Measurements from ENCODE around the gene ACMSD. TPM values are rescaled to one million over a fixed set of nuclear protein-coding genes. Genes with fewer than 3 reads are reported as not detected.
"Not testable (repeated sequence)": the region's sequence is repeated elsewhere in the genome, so short reads cannot be mapped to it uniquely, and the experiment has no call there.

Gene ACMSD
- total RNA-seq, 1 donor from 2014 or later, result not detected

GRCh38 chr2:134796373-134796772, 42.0 kb upstream of the ACMSD start:
- no peak for DNase-seq
- no peak overlapping the region for H3K27ac ChIP-seq (replicated peaks)
- intact Hi-C loops (cut with micrococcal nuclease), result no loop called here

GRCh38 chr2:134799936-134800335, 38.5 kb upstream of the ACMSD start:
- TF ChIP-seq CTCF (IDR thresholded peaks at IDR 0.05; ENCODE audit: borderline replicate concordance), result no peak
- intact Hi-C loops (cut with micrococcal nuclease), result no loop called here
- Histone ChIP-seq H3K4me3 (no peak overlapping the region), H3K27ac (replicated peaks) (no peak overlapping the region), H3K27me3 (ENCODE audit: low read depth) (no peaks in the 10 kb centered on the region), H3K9me3 (replicated peaks) (peaks cover 25% of the 10 kb centered on the region), H3K4me1 (no peaks in the 10 kb centered on the region), H3K36me3 (no peaks in the 10 kb centered on the region)
- DNase-seq, result no peak

More at GRCh38 chr2:134796373-134796772, 42.0 kb upstream of the ACMSD start:
- H3K9me3 ChIP-seq (replicated peaks), result no peaks in the 10 kb centered on the region
- no peak overlapping the region for H3K4me3 ChIP-seq
- peaks cover 12% of the 10 kb centered on the region for H3K27me3 ChIP-seq (ENCODE audit: low read depth)
- H3K36me3 ChIP-seq, result no peaks in the 10 kb centered on the region
- H3K4me1 ChIP-seq, result no peaks in the 10 kb centered on the region
- no peak for TF ChIP-seq CTCF (IDR thresholded peaks at IDR 0.05; ENCODE audit: borderline replicate concordance)

GRCh38 chr2:134800341-134800740, 38.1 kb upstream of the ACMSD start:
- no peak for DNase-seq
- intact Hi-C loops (cut with micrococcal nuclease), result no loop called here
- no peak for TF ChIP-seq CTCF (IDR thresholded peaks at IDR 0.05; ENCODE audit: borderline replicate concordance)
- H3K27me3 ChIP-seq (ENCODE audit: low read depth), result no peaks in the 10 kb centered on the region
- no peak overlapping the region for H3K27ac ChIP-seq (replicated peaks)
- H3K9me3 ChIP-seq (replicated peaks), result peaks cover 29% of the 10 kb centered on the region
- H3K4me3 ChIP-seq, result no peak overlapping the region
- H3K36me3 ChIP-seq, result no peaks in the 10 kb centered on the region
- H3K4me1 ChIP-seq, result no peaks in the 10 kb centered on the region

GRCh38 chr2:134803609-134804405, 34.6 kb upstream of the ACMSD start:
- intact Hi-C loops (cut with micrococcal nuclease); H3K36me3 ChIP-seq; H3K27me3 ChIP-seq (ENCODE audit: low read depth); H3K27ac ChIP-seq (replicated peaks); DNase-seq; H3K4me1 ChIP-seq; H3K4me3 ChIP-seq: not testable (repeated sequence)
- peaks cover 31% of the 10 kb centered on the region for H3K9me3 ChIP-seq (replicated peaks)

- Histone ChIP-seq H3K27ac (replicated peaks) (no peak overlapping the region), H3K27me3 (ENCODE audit: low read depth) (no peaks in the 10 kb centered on the region), H3K4me3 (no peak overlapping the region), H3K36me3 (no peaks in the 10 kb centered on the region), H3K9me3 (replicated peaks) (peaks cover 16% of the 10 kb centered on the region), H3K4me1 (no peaks in the 10 kb centered on the region)
- intact Hi-C loops (cut with micrococcal nuclease), result no loop called here
- DNase-seq, result no peak
- TF ChIP-seq CTCF (IDR thresholded peaks at IDR 0.05; ENCODE audit: borderline replicate concordance), result no peak
Measured at GRCh38 chr2:134815741-134816140, 22.7 kb upstream of the ACMSD start.

- Histone ChIP-seq H3K36me3 (no peaks in the 10 kb centered on the region), H3K4me3 (no peak overlapping the region), H3K9me3 (replicated peaks) (no peaks in the 10 kb centered on the region), H3K27ac (replicated peaks) (no peak overlapping the region), H3K27me3 (ENCODE audit: low read depth) (no peaks in the 10 kb centered on the region), H3K4me1 (no peaks in the 10 kb centered on the region)
- intact Hi-C loops (cut with micrococcal nuclease), result no loop called here
- no peak for TF ChIP-seq CTCF (IDR thresholded peaks at IDR 0.05; ENCODE audit: borderline replicate concordance)
- no peak for DNase-seq
Measured at GRCh38 chr2:134818321-134818720, 20.1 kb upstream of the ACMSD start.
